SK-MEL-5 (cell line): ENCODE data around the gene WDR82. TPM values are rescaled to one million over a fixed set of nuclear protein-coding genes. Genes with fewer than 3 reads are reported as not detected.
A peak's percentile ranks its signal among the peaks of the same experiment; 100 is the strongest.
"Not testable (repeated sequence)": the region's sequence is repeated elsewhere in the genome, so short reads cannot be mapped to it uniquely, and the experiment has no call there.

Experiments
- DNase-seq: peaks from one replicate; pipeline ENCODE4 v3.0.0-alpha.2; 2016; ENCODE audit warnings: low read depth, low spot score
- in situ Hi-C: cut with HindIII; loops from 2 replicates; pipeline ENCODE4 v1.10.0; 2016; ENCODE audit warnings: low sequenced_read_pairs, high pct_unique_total_duplicates, low pct_unique_long_range_greater_than_20kb
- total RNA-seq: library from RNA; depleted of rRNA; stranded (reverse); fragments of >200 nt; shearing (Covaris generic); gene quantifications from 2 replicates; pipeline ENCODE4 v1.2.3, GENCODE V29; 2014

The WDR82 gene
- total RNA-seq, 1 experiment from 2014 or later = 44.2 TPM

- DNase-seq = no peak
- in situ Hi-C loops = no loop called here
These were observed 15.3 kb upstream of the WDR82 start for GRCh38 chr3:52293491-52294319.

GRCh38 chr3:52292247-52293065 is 14.0 kb upstream of the WDR82 start:
- no peak for DNase-seq
- in situ Hi-C loops = no loop called here

- in situ Hi-C loops = no loop called here
- peak; percentile 34 for DNase-seq
These were observed 13.2 kb upstream of the WDR82 start for GRCh38 chr3:52291508-52292181.

- no peak for DNase-seq
- in situ Hi-C loops = no loop called here
These were observed 12.4 kb upstream of the WDR82 start for GRCh38 chr3:52290596-52291507.

- in situ Hi-C loops = no loop called here
- DNase-seq = no peak
These were observed 11.5 kb upstream of the WDR82 start for GRCh38 chr3:52289747-52290595.

GRCh38 chr3:52289338-52289746 is 10.9 kb upstream of the WDR82 start:
- in situ Hi-C loops = no loop called here
- no peak for DNase-seq

- in situ Hi-C loops = no loop called here
- no peak for DNase-seq
These were observed 10.2 kb upstream of the WDR82 start for GRCh38 chr3:52288674-52289073.

- in situ Hi-C loops = no loop called here
- peak; percentile 21 for DNase-seq
These were observed 8.3 kb upstream of the WDR82 start for GRCh38 chr3:52286777-52287110.

- in situ Hi-C loops, DNase-seq: not testable (repeated sequence)
These were observed 5.6 kb upstream of the WDR82 start for GRCh38 chr3:52284051-52284450.

- peak; percentile 22 for DNase-seq
- in situ Hi-C loops = no loop called here
These were observed 4.9 kb upstream of the WDR82 start for GRCh38 chr3:52283306-52283705.

- in situ Hi-C loops = no loop called here
- peak; percentile 57 for DNase-seq
These were observed 3.7 kb upstream of the WDR82 start for GRCh38 chr3:52281981-52282801.

GRCh38 chr3:52280050-52280461 is 1.6 kb upstream of the WDR82 start:
- DNase-seq = peak; percentile 54
- in situ Hi-C loops = no loop called here

- DNase-seq = no peak
- in situ Hi-C loops = no loop called here
These were observed 1.1 kb upstream of the WDR82 start for GRCh38 chr3:52279596-52279995.

- DNase-seq = peak; percentile 53
- in situ Hi-C loops = no loop called here
These were observed 408 bp downstream of the WDR82 start for GRCh38 chr3:52277972-52278509.

GRCh38 chr3:52277071-52277964 is 1.1 kb downstream of the WDR82 start:
- peak; percentile 72 for DNase-seq
- in situ Hi-C loops = no loop called here
